WTC11 (cell line): ENCODE data around the gene ATP9A. TPM values are rescaled to one million over a fixed set of nuclear protein-coding genes. Genes with fewer than 3 reads are reported as not detected.

Experiments
- ATAC-seq: fragments of 200-7000 bp; cut with Tn5 transposase; 2 replicates; pipeline ENCODE4 v1.10.0; 2021; ENCODE audit warnings: mild to moderate bottlenecking, moderate library complexity
- CTCF ChIA-PET: fragments of 300-600 bp; sonication (Branson Sonifier 250); formaldehyde crosslinking; loops from one replicate; lab custom pipeline; 2021; ENCODE audit warnings: antibody characterized with exemption; lab: Charles Lee
- POLR2A ChIA-PET: fragments of 350-600 bp; sonication (Branson Sonifier 250); formaldehyde crosslinking; loops from one replicate; lab custom pipeline; 2021; ENCODE audit warnings: antibody characterized with exemption; lab: Charles Lee
- DNase-seq: peaks from one replicate; pipeline ENCODE4 v3.0.0; 2021; ENCODE audit warnings: low spot score
- H3K27ac Mint-ChIP-seq: 2 replicates; pipeline ENCODE4 v1.8.0; 2021; ENCODE audit warnings: mixed read lengths
- H3K27me3 Mint-ChIP-seq: 2 replicates; pipeline ENCODE4 v1.8.0; 2021; ENCODE audit warnings: low read depth, mild to moderate bottlenecking, moderate library complexity, mixed read lengths
- H3K36me3 Mint-ChIP-seq: 2 replicates; pipeline ENCODE4 v1.8.0; 2021; ENCODE audit warnings: mixed read lengths
- H3K4me1 Mint-ChIP-seq: 2 replicates; pipeline ENCODE4 v1.8.0; 2022; ENCODE audit warnings: mixed read lengths
- H3K4me3 Mint-ChIP-seq: 2 replicates; pipeline ENCODE4 v1.8.0; 2021; ENCODE audit warnings: mild to moderate bottlenecking, moderate library complexity, mixed read lengths
- H3K9me3 Mint-ChIP-seq: 2 replicates; pipeline ENCODE4 v1.8.0; 2021; ENCODE audit warnings: mixed read lengths
- AFF4 ChIP-seq: sonication (generic); formaldehyde crosslinking; IDR thresholded peaks from 2 replicates; pipeline ENCODE4 v1.8.1; 2023; ENCODE audit warnings: mild to moderate bottlenecking, missing genetic modification reagents, borderline replicate concordance
- CBFB ChIP-seq: sonication (generic); formaldehyde crosslinking; IDR thresholded peaks from 2 replicates; pipeline ENCODE4 v1.8.1; 2022; ENCODE audit warnings: mild to moderate bottlenecking, low read depth, missing genetic modification reagents
- FOXJ3 ChIP-seq: sonication (generic); formaldehyde crosslinking; IDR thresholded peaks from 2 replicates; pipeline ENCODE4 v1.9.0; 2021; ENCODE audit warnings: missing genetic modification reagents, mild to moderate bottlenecking, borderline replicate concordance
- JAZF1 ChIP-seq: fragments of 250-450 bp; sonication (Bioruptor Pico); IDR thresholded peaks from 2 replicates; pipeline ENCODE4 v1.9.0; 2021; ENCODE audit warnings: moderate library complexity, mild to moderate bottlenecking, inconsistent platforms
- NFYB ChIP-seq: sonication (generic); formaldehyde crosslinking; conservative IDR thresholded peaks from 2 replicates; pipeline ENCODE4 v1.8.0; 2022; ENCODE audit warnings: low read depth, missing genetic modification reagents
- NR3C1 ChIP-seq: sonication (generic); formaldehyde crosslinking; conservative IDR thresholded peaks from 2 replicates; pipeline ENCODE4 v1.8.1; 2023; ENCODE audit warnings: low read depth, mild to moderate bottlenecking, missing genetic modification reagents
- OVOL2 ChIP-seq: fragments of 250-450 bp; sonication (Bioruptor Pico); IDR thresholded peaks from 2 replicates; pipeline ENCODE4 v1.9.0; 2021; ENCODE audit warnings: mild to moderate bottlenecking, borderline replicate concordance
- SP1 ChIP-seq: sonication (generic); formaldehyde crosslinking; conservative IDR thresholded peaks from 2 replicates; pipeline ENCODE4 v1.8.1; 2022; ENCODE audit warnings: missing genetic modification reagents
- TP53 ChIP-seq: sonication (generic); formaldehyde crosslinking; IDR thresholded peaks from 2 replicates; pipeline ENCODE4 v1.8.1; 2023; ENCODE audit warnings: mild to moderate bottlenecking, missing genetic modification reagents
- ZNF263 ChIP-seq: sonication (generic); formaldehyde crosslinking; IDR thresholded peaks from 2 replicates; pipeline ENCODE4 v1.8.1; 2022; ENCODE audit warnings: low read depth, mild to moderate bottlenecking, moderate library complexity, missing genetic modification reagents
- ZNF281 ChIP-seq: sonication (generic); formaldehyde crosslinking; IDR thresholded peaks from 2 replicates; pipeline ENCODE4 v1.8.0; 2023; ENCODE audit warnings: mild to moderate bottlenecking, missing genetic modification reagents
- ZNF396 ChIP-seq: fragments of 250-450 bp; sonication (Bioruptor Pico); IDR thresholded peaks from 2 replicates; pipeline ENCODE4 v1.8.0; 2021; ENCODE audit warnings: mild to moderate bottlenecking, moderate library complexity, borderline replicate concordance
- ZNF423 ChIP-seq: fragments of 250-450 bp; sonication (Bioruptor Pico); IDR thresholded peaks from 2 replicates; pipeline ENCODE4 v2.1.2; 2022; ENCODE audit warnings: mild to moderate bottlenecking, moderate library complexity
- ZNF532 ChIP-seq: fragments of 250-450 bp; sonication (Bioruptor Pico); IDR thresholded peaks from 2 replicates; pipeline ENCODE4 v1.9.0; 2021; ENCODE audit warnings: mild to moderate bottlenecking, borderline replicate concordance
- total RNA-seq: library from RNA; stranded (reverse); gene quantifications from 3 replicates; pipeline ENCODE4 v1.2.3, GENCODE V29; 2021
- TF ChIP-seq, protein P1 (sequence below): sonication (generic); formaldehyde crosslinking; conservative IDR thresholded peaks from 2 replicates; pipeline ENCODE4 v1.8.1; 2023; ENCODE audit warnings: mild to moderate bottlenecking, low read depth, missing genetic modification reagents, moderate library complexity
- TF ChIP-seq, protein P2 (sequence below): fragments of 250-450 bp; sonication (Bioruptor Pico); IDR thresholded peaks from 2 replicates; pipeline ENCODE4 v2.1.2; 2022; ENCODE audit warnings: mild to moderate bottlenecking, moderate library complexity
- TF ChIP-seq, protein P3 (sequence below): fragments of 250-450 bp; sonication (Bioruptor Pico); IDR thresholded peaks from 2 replicates; pipeline ENCODE4 v1.9.0; 2021; ENCODE audit warnings: mild to moderate bottlenecking

Gene ATP9A
- total RNA-seq, 1 experiment from 2014 or later, result 5.0 TPM

- CTCF ChIA-PET, result interaction anchor here (1.9 to 3.5 kb wide), 5 partner anchors 9 to 627 kb away, joined by 7 to 21 read pairs (median 8); no protein-coding TSS in a partner anchor
- no peak for TF ChIP-seq NR3C1 (CRISPR knock-in tag)
- TF ChIP-seq, protein P1, sequence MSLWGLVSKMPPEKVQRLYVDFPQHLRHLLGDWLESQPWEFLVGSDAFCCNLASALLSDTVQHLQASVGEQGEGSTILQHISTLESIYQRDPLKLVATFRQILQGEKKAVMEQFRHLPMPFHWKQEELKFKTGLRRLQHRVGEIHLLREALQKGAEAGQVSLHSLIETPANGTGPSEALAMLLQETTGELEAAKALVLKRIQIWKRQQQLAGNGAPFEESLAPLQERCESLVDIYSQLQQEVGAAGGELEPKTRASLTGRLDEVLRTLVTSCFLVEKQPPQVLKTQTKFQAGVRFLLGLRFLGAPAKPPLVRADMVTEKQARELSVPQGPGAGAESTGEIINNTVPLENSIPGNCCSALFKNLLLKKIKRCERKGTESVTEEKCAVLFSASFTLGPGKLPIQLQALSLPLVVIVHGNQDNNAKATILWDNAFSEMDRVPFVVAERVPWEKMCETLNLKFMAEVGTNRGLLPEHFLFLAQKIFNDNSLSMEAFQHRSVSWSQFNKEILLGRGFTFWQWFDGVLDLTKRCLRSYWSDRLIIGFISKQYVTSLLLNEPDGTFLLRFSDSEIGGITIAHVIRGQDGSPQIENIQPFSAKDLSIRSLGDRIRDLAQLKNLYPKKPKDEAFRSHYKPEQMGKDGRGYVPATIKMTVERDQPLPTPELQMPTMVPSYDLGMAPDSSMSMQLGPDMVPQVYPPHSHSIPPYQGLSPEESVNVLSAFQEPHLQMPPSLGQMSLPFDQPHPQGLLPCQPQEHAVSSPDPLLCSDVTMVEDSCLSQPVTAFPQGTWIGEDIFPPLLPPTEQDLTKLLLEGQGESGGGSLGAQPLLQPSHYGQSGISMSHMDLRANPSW (CRISPR knock-in tag), result no peak
- TF ChIP-seq ZNF532, result no peak
- no peak for TF ChIP-seq AFF4 (CRISPR knock-in tag)
- TF ChIP-seq, protein P2, sequence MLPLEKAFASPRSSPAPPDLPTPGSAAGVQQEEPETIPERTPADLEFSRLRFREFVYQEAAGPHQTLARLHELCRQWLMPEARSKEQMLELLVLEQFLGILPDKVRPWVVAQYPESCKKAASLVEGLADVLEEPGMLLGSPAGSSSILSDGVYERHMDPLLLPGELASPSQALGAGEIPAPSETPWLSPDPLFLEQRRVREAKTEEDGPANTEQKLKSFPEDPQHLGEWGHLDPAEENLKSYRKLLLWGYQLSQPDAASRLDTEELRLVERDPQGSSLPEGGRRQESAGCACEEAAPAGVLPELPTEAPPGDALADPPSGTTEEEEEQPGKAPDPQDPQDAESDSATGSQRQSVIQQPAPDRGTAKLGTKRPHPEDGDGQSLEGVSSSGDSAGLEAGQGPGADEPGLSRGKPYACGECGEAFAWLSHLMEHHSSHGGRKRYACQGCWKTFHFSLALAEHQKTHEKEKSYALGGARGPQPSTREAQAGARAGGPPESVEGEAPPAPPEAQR (CRISPR knock-in tag), result no peak
- no peak for TF ChIP-seq TP53
- no peak for TF ChIP-seq NFYB (CRISPR knock-in tag)
- TF ChIP-seq ZNF423, result no peak
- TF ChIP-seq ZNF263, result no peak
- TF ChIP-seq CBFB (CRISPR knock-in tag), result no peak
- no peak for TF ChIP-seq SP1
- TF ChIP-seq ZNF396 (CRISPR knock-in tag), result no peak
- TF ChIP-seq, all 79 proteins: peak for 0
These were observed 153.5 kb downstream of the ATP9A start for GRCh38 chr20:51614687-51615086.

DNA sequence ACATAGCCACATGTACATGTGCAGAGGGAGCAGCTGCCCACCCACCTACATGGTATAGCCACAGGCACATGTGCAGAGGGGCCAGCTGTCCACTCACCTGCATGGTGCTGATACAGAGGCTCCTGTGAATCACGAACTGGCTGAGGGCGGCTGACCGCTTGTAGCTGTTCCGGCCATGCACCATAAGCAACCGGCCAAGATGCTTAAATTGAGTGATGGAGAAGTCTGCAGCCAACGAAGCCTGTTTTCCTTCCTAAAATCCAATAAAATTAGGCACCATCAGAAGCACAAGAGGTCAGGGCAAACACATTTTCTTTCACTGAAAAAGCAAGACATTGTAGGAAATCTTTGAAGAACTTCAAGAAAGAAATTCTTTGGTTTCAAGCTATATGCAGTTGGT, 154.6 kb downstream of the ATP9A start:
- H3K4me3 Mint-ChIP-seq, result no peak overlapping the region
- no peak overlapping the region for H3K27ac Mint-ChIP-seq
- POLR2A ChIA-PET, result interaction anchor here (0.5 kb wide), 1 partner anchor 203 kb away, joined by 4 read pairs; no protein-coding TSS in a partner anchor
- no peaks in the 10 kb centered on the region for H3K36me3 Mint-ChIP-seq
- CTCF ChIA-PET, result interaction anchor here (2.0 to 3.5 kb wide), 4 partner anchors 11 to 626 kb away, joined by 8 to 21 read pairs (median 10); no protein-coding TSS in a partner anchor
- H3K27me3 Mint-ChIP-seq, result no peaks in the 10 kb centered on the region
- 0 out of 2 replicates have a peak, but pooled peaks cover 2% of the 10 kb centered on the region for H3K4me1 Mint-ChIP-seq
- DNase-seq (no peak), ATAC-seq (no peak)
- no peaks in the 10 kb centered on the region for H3K9me3 Mint-ChIP-seq
- TF ChIP-seq OVOL2 (no peak), ZNF281 (CRISPR knock-in tag) (no peak), JAZF1 (no peak), FOXJ3 (CRISPR knock-in tag) (no peak)
- TF ChIP-seq, protein P3, sequence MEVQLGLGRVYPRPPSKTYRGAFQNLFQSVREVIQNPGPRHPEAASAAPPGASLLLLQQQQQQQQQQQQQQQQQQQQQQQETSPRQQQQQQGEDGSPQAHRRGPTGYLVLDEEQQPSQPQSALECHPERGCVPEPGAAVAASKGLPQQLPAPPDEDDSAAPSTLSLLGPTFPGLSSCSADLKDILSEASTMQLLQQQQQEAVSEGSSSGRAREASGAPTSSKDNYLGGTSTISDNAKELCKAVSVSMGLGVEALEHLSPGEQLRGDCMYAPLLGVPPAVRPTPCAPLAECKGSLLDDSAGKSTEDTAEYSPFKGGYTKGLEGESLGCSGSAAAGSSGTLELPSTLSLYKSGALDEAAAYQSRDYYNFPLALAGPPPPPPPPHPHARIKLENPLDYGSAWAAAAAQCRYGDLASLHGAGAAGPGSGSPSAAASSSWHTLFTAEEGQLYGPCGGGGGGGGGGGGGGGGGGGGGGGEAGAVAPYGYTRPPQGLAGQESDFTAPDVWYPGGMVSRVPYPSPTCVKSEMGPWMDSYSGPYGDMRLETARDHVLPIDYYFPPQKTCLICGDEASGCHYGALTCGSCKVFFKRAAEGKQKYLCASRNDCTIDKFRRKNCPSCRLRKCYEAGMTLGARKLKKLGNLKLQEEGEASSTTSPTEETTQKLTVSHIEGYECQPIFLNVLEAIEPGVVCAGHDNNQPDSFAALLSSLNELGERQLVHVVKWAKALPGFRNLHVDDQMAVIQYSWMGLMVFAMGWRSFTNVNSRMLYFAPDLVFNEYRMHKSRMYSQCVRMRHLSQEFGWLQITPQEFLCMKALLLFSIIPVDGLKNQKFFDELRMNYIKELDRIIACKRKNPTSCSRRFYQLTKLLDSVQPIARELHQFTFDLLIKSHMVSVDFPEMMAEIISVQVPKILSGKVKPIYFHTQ (CRISPR knock-in tag), result no peak

More at GRCh38 chr20:51614687-51615086, 153.5 kb downstream of the ATP9A start:
- H3K9me3 Mint-ChIP-seq, result no peaks in the 10 kb centered on the region
- DNase-seq, result no peak
- no peak for ATAC-seq
- POLR2A ChIA-PET, result no interaction called here
- H3K36me3 Mint-ChIP-seq, result no peaks in the 10 kb centered on the region
- H3K27me3 Mint-ChIP-seq, result no peaks in the 10 kb centered on the region
- H3K4me1 Mint-ChIP-seq, result 0 out of 2 replicates have a peak, but pooled peaks cover 2% of the 10 kb centered on the region
- H3K27ac Mint-ChIP-seq, result no peak overlapping the region
- H3K4me3 Mint-ChIP-seq, result no peak overlapping the region
